HCT116 (cell line): ENCODE results near the gene NSG2. TPM values are rescaled to one million over a fixed set of nuclear protein-coding genes. Genes with fewer than 3 reads are reported as not detected.
"Not testable (repeated sequence)": the region's sequence is repeated elsewhere in the genome, so short reads cannot be mapped to it uniquely, and the experiment has no call there.

ENCODE experiments used
- ATAC-seq: fragments of 200-7000 bp; cut with Tn5 transposase; 2 replicates; pipeline ENCODE4 v1.9.1; 2020; ENCODE audit warnings: mild to moderate bottlenecking, moderate library complexity
- BruUV-seq: library from RNA; stranded (reverse); fragments of 400-500 nt; replicated peaks from 2 replicates; lab custom pipeline; 2021; lab: Mats Ljungman, UMichigan
- CTCF ChIA-PET: fragments of 300-600 bp; sonication (Branson Sonifier 250); formaldehyde crosslinking; loops from one replicate; lab custom pipeline; 2021; ENCODE audit warnings: antibody characterized with exemption; lab: Charles Lee
- POLR2A ChIA-PET: fragments of 300-600, 350-600 bp; sonication (Branson Sonifier 250); formaldehyde crosslinking; loops from one replicate; lab custom pipeline; 2021; ENCODE audit warnings: antibody characterized with exemption; lab: Charles Lee
- RAD21 ChIA-PET, 2 experiments: fragments of 300-600 bp; sonication (Branson Sonifier 250); formaldehyde crosslinking; loops; one replicate each; lab custom pipeline; 2023; ENCODE audit warnings: low total read pairs in 2 of 2; ENCODE audit not compliant: uncharacterized antibody in 2 of 2, unreplicated experiment in 2 of 2, low non-redundant PET in 1 of 2; lab: Charles Lee
- DNase-seq: peaks from one replicate; pipeline ENCODE4 v3.0.0-alpha.2; 2010; ENCODE audit warnings: low read depth, low spot score
- H2AFZ ChIP-seq: fragments of 200-600 bp; shearing (Covaris generic), sonication (generic); 2 replicates; pipeline ENCODE4 v1.6.1; 2017; ENCODE audit warnings: low read depth, mixed run types, mixed read lengths, antibody characterized with exemption, low read length; ENCODE audit not compliant: poor library complexity, severe bottlenecking
- H3K27ac ChIP-seq: 2 replicates; pipeline ENCODE4 v1.5.1; 2012; ENCODE audit warnings: low read depth, low read length
- H3K27me3 ChIP-seq: fragments of 200-600 bp; sonication (generic); 2 replicates; pipeline ENCODE4 v1.6.1; 2016; ENCODE audit warnings: mixed run types, low read length, mixed read lengths; ENCODE audit not compliant: insufficient read depth
- H3K36me3 ChIP-seq, 2 experiments: fragments of 200-500 bp in 1 of 2; fragments of 200-600 bp in 1 of 2; sonication (Bioruptor generic) in 1 of 2; sonication (generic) in 1 of 2; 2 replicates each; pipeline versions ENCODE4 v1.5.1 to v1.6.1; 2014 to 2016; ENCODE audit warnings: low read length in 2 of 2, inconsistent platforms in 1 of 2, mixed read lengths in 1 of 2, mixed run types in 1 of 2; ENCODE audit not compliant: insufficient read depth in 2 of 2, control insufficient read depth in 1 of 2
- H3K4me1 ChIP-seq, 2 experiments: fragments of 200-600 bp in 1 of 2; sonication (generic) in 1 of 2; 2 replicates each; pipeline versions ENCODE4 v1.5.1 to v1.6.1; 2012 to 2017; ENCODE audit warnings: low read length in 2 of 2, inconsistent platforms in 1 of 2, mild to moderate bottlenecking in 1 of 2, mixed read lengths in 1 of 2, mixed run types in 1 of 2, moderate library complexity in 1 of 2; ENCODE audit not compliant: insufficient read depth in 2 of 2, control insufficient read depth in 1 of 2
- H3K4me2 ChIP-seq: fragments of 200-600 bp; sonication (generic); 2 replicates; pipeline ENCODE4 v1.6.1; 2017; ENCODE audit warnings: mixed run types, low read length, mixed read lengths
- H3K4me3 ChIP-seq, 2 experiments: fragments of 200-600 bp in 1 of 2; sonication (generic) in 1 of 2; replicated peaks in 1 of 2; 2 replicates each; pipeline ENCODE4 v1.5.1; 2011 to 2016; ENCODE audit warnings: low read length in 2 of 2, control low read depth in 1 of 2, low read depth in 1 of 2, mild to moderate bottlenecking in 1 of 2, mixed read lengths in 1 of 2, mixed run types in 1 of 2
- H3K79me2 ChIP-seq: fragments of 200-600 bp; sonication (generic); 2 replicates; pipeline ENCODE4 v1.6.1; 2017; ENCODE audit warnings: mild to moderate bottlenecking, mixed run types, low read length, moderate library complexity, mixed read lengths; ENCODE audit not compliant: insufficient read depth
- H3K9ac ChIP-seq: fragments of 200-600 bp; sonication (generic); 2 replicates; pipeline ENCODE4 v1.6.1; 2016; ENCODE audit warnings: low read length, mixed read lengths
- H3K9me2 ChIP-seq: fragments of 200-600 bp; sonication (generic), shearing (Covaris generic); 2 replicates; pipeline ENCODE4 v1.6.1; 2017; ENCODE audit warnings: mixed run types, mild to moderate bottlenecking, moderate library complexity; ENCODE audit not compliant: insufficient read depth
- H3K9me3 ChIP-seq, 2 experiments: fragments of 200-500 bp in 1 of 2; fragments of 200-600 bp in 1 of 2; sonication (Bioruptor generic) in 1 of 2; sonication (generic) in 1 of 2; 2 replicates each; pipeline ENCODE4 v1.6.1; 2014 to 2017; ENCODE audit warnings: low read length in 2 of 2, mixed read lengths in 2 of 2, inconsistent platforms in 1 of 2, low read depth in 1 of 2, mild to moderate bottlenecking in 1 of 2, mixed run types in 1 of 2, moderate library complexity in 1 of 2; ENCODE audit not compliant: control insufficient read depth in 1 of 2, insufficient read depth in 1 of 2
- H4K20me1 ChIP-seq: fragments of 200-600 bp; sonication (generic), shearing (Covaris generic); 2 replicates; pipeline ENCODE4 v1.6.1; 2017; ENCODE audit warnings: mixed run types, mild to moderate bottlenecking, moderate library complexity; ENCODE audit not compliant: insufficient read depth
- EGR1 ChIP-seq: IDR thresholded peaks from 2 replicates; pipeline ENCODE4 v1.6.1; 2012; ENCODE audit warnings: low read depth
- ELF1 ChIP-seq: IDR thresholded peaks from 2 replicates; pipeline ENCODE4 v1.6.1; 2012; ENCODE audit warnings: low read depth, borderline replicate concordance
- EZH2 ChIP-seq: fragments of 200-600 bp; sonication (generic); IDR thresholded peaks from 2 replicates; pipeline ENCODE4 v1.6.1; 2017; ENCODE audit warnings: antibody characterized with exemption, mixed run types
- EZH2phosphoT487 ChIP-seq: fragments of 200-600 bp; IDR thresholded peaks from 2 replicates; pipeline ENCODE4 v1.6.1; 2018; ENCODE audit warnings: antibody characterized with exemption, borderline replicate concordance
- FOSL1 ChIP-seq: IDR thresholded peaks from 2 replicates; pipeline ENCODE4 v1.6.1; 2012; ENCODE audit warnings: low read depth
- MAX ChIP-seq: IDR thresholded peaks from 2 replicates; pipeline ENCODE4 v1.6.1; 2012
- POLR2A ChIP-seq: IDR thresholded peaks from 2 replicates; pipeline ENCODE4 v1.7.0; 2011; ENCODE audit warnings: borderline replicate concordance; ENCODE audit not compliant: insufficient read depth, insufficient read length; ENCODE audit errors: extremely low read depth
- RAD21 ChIP-seq: IDR thresholded peaks from 2 replicates; pipeline ENCODE4 v1.6.1; 2012; ENCODE audit warnings: low read depth, mild to moderate bottlenecking
- REST ChIP-seq: IDR thresholded peaks from 2 replicates; pipeline ENCODE4 v1.6.1; 2012; ENCODE audit warnings: low read depth
- YY1 ChIP-seq: IDR thresholded peaks from 2 replicates; pipeline ENCODE4 v1.6.1; 2011; ENCODE audit warnings: low read length, low read depth, moderate library complexity, mild to moderate bottlenecking; ENCODE audit not compliant: insufficient replicate concordance; ENCODE audit errors: extremely low read depth
- ZFX ChIP-seq: fragments of 450-650 bp; IDR thresholded peaks from 2 replicates; pipeline ENCODE4 v1.6.1; 2017
- intact Hi-C: fragments of 100-400 bp; cut with micrococcal nuclease; formaldehyde crosslinking; loops from 2 replicates; pipeline ENCODE4 v1.10.0; 2022
- total RNA-seq: library from RNA; stranded (reverse); gene quantifications from one replicate; pipeline ENCODE4 v1.2.1, GENCODE V29; 2021; ENCODE audit not compliant: unreplicated experiment

Gene NSG2
- total RNA-seq, 1 experiment from 2014 or later: not detected

- intact Hi-C loops: no loop called here
- ChIA-PET POLR2A (no interaction called here), RAD21 (no interaction called here)
- BruUV-seq: no TSS peak
- Histone ChIP-seq H3K79me2 (no peaks in the 10 kb centered on the region), H3K36me3 (no peaks in the 10 kb centered on the region), H3K4me1 (peaks cover 0 to 6% of the 10 kb centered on the region in 2 experiments; a peak in 1 of 4 replicates), H3K4me3 (no peak overlapping the region), H3K9me3 (no peaks in the 10 kb centered on the region), H3K27me3 (no peaks in the 10 kb centered on the region), H3K9ac (no peak overlapping the region), H4K20me1 (no peaks in the 10 kb centered on the region)
- ATAC-seq: no peak
- TF ChIP-seq POLR2A (no peak), YY1 (no peak), EZH2phosphoT487 (no peak), EGR1 (no peak), ELF1 (no peak), RAD21 (no peak), FOSL1 (no peak), EZH2 (no peak), ZFX (no peak), MAX (no peak), REST (no peak)
- TF ChIP-seq, all 23 proteins: peak for 0
- Histone ChIP-seq H3K27ac (no peak overlapping the region), H2AFZ (no peak overlapping the region), H3K9me2 (no peaks in the 10 kb centered on the region), H3K4me2 (no peak overlapping the region)
- no peak for DNase-seq
- CTCF ChIA-PET: no interaction called here
These were observed 55.8 kb downstream of the NSG2 start for GRCh38 chr5:174101195-174101730.

GRCh38 chr5:174102574-174102973 lies 57.1 kb downstream of the NSG2 start:
- RAD21 ChIA-PET, BruUV-seq, H3K9me3 ChIP-seq, intact Hi-C loops, DNase-seq, H3K36me3 ChIP-seq, H3K4me2 ChIP-seq, H4K20me1 ChIP-seq, H3K27ac ChIP-seq, CTCF ChIA-PET, H3K4me3 ChIP-seq, H3K4me1 ChIP-seq, H3K9me2 ChIP-seq, H3K27me3 ChIP-seq, H2AFZ ChIP-seq, H3K79me2 ChIP-seq, POLR2A ChIA-PET, H3K9ac ChIP-seq, ATAC-seq: not testable (repeated sequence)
